ENCODE results near the gene ZNF837. TPM values are rescaled to one million over a fixed set of nuclear protein-coding genes. Genes with fewer than 3 reads are reported as not detected.

Gene ZNF837
- total and polyA plus RNA-seq, 4 donors = 1.7 to 3.2 (median 2.7) TPM

DNA sequence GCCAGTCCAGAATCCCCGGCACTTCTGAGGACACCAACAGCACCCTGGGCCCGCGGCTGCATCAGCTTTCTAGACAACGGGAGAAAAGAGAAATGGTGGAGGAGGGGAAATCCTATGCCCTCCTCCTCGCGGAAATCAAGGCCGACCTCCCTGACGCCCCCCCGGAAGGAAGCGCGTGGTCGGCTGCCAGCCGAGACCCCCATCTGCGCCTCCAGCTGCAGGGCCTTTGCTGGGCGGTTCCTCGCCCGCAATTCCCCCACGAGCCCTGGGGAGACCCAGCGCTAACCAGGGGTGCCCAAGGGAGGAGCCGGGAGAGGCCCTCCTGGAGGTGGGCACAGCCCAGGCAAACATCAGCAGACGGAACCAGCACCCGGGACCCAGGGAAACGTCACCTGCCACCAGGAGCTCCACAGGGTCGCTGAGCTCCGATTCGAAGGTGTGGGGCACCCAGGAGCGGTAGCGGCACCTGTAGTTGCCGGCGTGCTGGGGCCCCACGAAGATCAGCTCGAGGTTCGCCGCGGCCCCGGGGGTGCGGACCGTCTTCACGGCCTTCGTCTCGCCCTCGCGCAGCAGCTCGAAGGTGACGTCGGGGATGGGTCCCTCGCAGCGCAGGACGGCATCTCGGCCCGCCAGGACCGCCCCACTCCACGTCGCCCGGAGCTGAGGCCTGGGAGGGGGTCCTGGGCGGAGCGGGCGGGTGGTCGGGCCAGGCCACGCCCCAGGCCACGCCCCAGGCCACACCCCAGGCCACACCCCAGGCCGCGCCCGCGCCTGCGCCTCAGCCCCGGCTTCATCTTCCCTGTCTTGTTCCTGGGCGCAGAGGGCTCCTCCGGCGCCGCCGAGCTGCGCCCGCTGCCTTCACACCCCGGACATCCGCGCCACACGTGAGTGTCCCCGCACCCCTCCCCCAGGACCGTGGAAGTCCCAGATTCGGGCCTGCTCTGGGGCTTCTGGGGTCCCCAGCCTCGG lies 33.6 kb downstream of the ZNF837 start:
- Histone ChIP-seq H3K4me1 (ENCODE audit: control insufficient read depth in 5 of 5, insufficient read depth in 5 of 5, low read length in 5 of 5) (peaks cover 0 to 7% (median 2%) of the 10 kb centered on the region in 5 donors), H3K9me3 (ENCODE audit: control insufficient read depth in 4 of 4, insufficient read depth in 3 of 4, low read length in 3 of 4) (peaks cover 0 to 4% (median 0%) of the 10 kb centered on the region in 4 donors), H3K36me3 (ENCODE audit: control insufficient read depth in 4 of 4, insufficient read depth in 4 of 4, low read length in 4 of 4) (peaks cover 0 to 6% (median 0%) of the 10 kb centered on the region in 4 donors), H3K4me3 (peak overlapping the region; percentile 66), H3K27me3 (ENCODE audit: control insufficient read depth in 3 of 3, insufficient read depth in 3 of 3, low read length in 2 of 3) (peaks cover 0 to 47% (median 44%) of the 10 kb centered on the region in 3 donors), H3K9ac (ENCODE audit: insufficient read depth in 1 of 2, low read length in 2 of 2) (no peak overlapping the region), H3K27ac (ENCODE audit: low read depth in 1 of 2, low read length in 1 of 2) (peak overlapping the region in 1 of 2 donors; percentile 80)
- DNase-seq (peak; percentile 29 to 41 (median 35)), ATAC-seq (ENCODE audit: insufficient read depth, low FRiP score) (peak; percentile 94)
- 2% methylated on average over 67 to 82 of the region's 82 CpGs for WGBS, 2 donors
- TF ChIP-seq, protein P1, sequence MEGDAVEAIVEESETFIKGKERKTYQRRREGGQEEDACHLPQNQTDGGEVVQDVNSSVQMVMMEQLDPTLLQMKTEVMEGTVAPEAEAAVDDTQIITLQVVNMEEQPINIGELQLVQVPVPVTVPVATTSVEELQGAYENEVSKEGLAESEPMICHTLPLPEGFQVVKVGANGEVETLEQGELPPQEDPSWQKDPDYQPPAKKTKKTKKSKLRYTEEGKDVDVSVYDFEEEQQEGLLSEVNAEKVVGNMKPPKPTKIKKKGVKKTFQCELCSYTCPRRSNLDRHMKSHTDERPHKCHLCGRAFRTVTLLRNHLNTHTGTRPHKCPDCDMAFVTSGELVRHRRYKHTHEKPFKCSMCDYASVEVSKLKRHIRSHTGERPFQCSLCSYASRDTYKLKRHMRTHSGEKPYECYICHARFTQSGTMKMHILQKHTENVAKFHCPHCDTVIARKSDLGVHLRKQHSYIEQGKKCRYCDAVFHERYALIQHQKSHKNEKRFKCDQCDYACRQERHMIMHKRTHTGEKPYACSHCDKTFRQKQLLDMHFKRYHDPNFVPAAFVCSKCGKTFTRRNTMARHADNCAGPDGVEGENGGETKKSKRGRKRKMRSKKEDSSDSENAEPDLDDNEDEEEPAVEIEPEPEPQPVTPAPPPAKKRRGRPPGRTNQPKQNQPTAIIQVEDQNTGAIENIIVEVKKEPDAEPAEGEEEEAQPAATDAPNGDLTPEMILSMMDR (IDR thresholded peaks at IDR 0.05; ENCODE audit: control extremely low read depth, extremely low read depth) = no peak

DNA sequence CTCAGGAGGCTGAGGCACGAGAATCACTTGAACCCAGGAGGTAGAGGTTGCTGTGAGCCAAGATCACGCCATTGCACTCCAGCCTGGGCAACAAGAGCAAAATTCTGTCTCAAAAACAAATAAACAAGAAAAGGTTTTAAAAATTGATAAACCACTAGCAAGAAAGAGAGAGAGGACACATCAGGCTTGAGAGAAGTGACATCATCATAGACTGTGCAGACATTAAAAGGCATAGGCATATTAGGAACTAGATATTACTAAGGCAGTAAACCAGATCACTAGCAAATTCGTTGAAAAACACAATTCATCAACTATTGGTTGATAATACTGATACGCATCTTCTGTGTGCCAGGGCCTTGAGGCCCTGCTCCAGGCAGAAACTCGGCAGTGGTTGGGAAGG lies 35.3 kb downstream of the ZNF837 start:
- Histone ChIP-seq H3K4me3 (no peak overlapping the region), H3K27me3 (ENCODE audit: control insufficient read depth in 3 of 3, insufficient read depth in 3 of 3, low read length in 2 of 3) (peaks cover 0 to 38% (median 35%) of the 10 kb centered on the region in 3 donors), H3K9me3 (ENCODE audit: control insufficient read depth in 4 of 4, insufficient read depth in 3 of 4, low read length in 3 of 4) (peaks cover 0 to 4% (median 0%) of the 10 kb centered on the region in 4 donors), H3K27ac (ENCODE audit: low read depth in 1 of 2, low read length in 1 of 2) (no peak overlapping the region), H3K9ac (ENCODE audit: insufficient read depth in 1 of 2, low read length in 2 of 2) (no peak overlapping the region), H3K36me3 (ENCODE audit: control insufficient read depth in 4 of 4, insufficient read depth in 4 of 4, low read length in 4 of 4) (peaks cover 0 to 6% (median 2%) of the 10 kb centered on the region in 4 donors), H3K4me1 (ENCODE audit: control insufficient read depth in 5 of 5, insufficient read depth in 5 of 5, low read length in 5 of 5) (peaks cover 0 to 5% (median 2%) of the 10 kb centered on the region in 5 donors)
- DNase-seq (no peak), ATAC-seq (ENCODE audit: insufficient read depth, low FRiP score) (no peak)
- 81 to 87% methylated on average over 5 of the region's 5 CpGs for WGBS, 2 donors
- TF ChIP-seq, protein P1 (IDR thresholded peaks at IDR 0.05; ENCODE audit: control extremely low read depth, extremely low read depth) = no peak

DNA sequence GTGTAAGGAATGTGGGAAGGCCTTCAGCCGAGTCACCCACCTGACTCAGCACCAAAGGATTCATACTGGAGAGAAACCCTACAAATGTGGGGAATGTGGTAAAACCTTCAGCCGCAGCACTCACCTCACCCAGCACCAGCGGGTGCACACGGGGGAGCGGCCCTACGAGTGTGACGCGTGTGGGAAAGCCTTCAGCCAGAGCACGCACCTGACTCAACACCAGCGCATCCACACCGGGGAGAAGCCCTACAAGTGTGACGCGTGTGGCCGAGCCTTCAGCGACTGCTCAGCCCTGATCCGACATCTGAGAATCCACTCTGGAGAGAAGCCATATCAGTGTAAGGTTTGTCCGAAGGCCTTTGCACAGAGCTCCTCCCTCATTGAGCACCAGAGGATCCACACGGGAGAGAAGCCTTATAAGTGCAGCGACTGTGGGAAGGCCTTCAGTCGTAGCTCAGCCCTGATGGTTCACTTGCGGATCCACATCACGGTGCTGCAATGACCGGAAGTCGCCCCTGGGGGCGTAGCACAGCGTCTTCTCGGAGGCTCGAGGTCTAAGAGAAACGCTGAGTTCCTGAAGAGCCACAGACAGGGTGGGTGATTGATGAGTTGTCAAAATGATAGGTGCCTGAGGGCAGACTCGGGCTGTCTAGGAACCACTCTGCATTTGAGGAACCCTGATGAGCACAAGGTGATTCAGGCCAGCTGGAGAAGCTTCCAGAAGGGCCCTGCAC lies 41.8 kb downstream of the ZNF837 start:
- Histone ChIP-seq H3K27ac (ENCODE audit: low read depth in 1 of 2, low read length in 1 of 2) (no peak overlapping the region), H3K4me1 (ENCODE audit: control insufficient read depth in 5 of 5, insufficient read depth in 5 of 5, low read length in 5 of 5) (peaks cover 0 to 1% (median 0%) of the 10 kb centered on the region in 5 donors), H3K9me3 (ENCODE audit: control insufficient read depth in 4 of 4, insufficient read depth in 3 of 4, low read length in 3 of 4) (peaks cover 0 to 10% (median 0%) of the 10 kb centered on the region in 4 donors), H3K9ac (ENCODE audit: insufficient read depth in 1 of 2, low read length in 2 of 2) (no peak overlapping the region), H3K4me3 (no peak overlapping the region), H3K27me3 (ENCODE audit: control insufficient read depth in 3 of 3, insufficient read depth in 3 of 3, low read length in 2 of 3) (no peaks in the 10 kb centered on the region), H3K36me3 (ENCODE audit: control insufficient read depth in 4 of 4, insufficient read depth in 4 of 4, low read length in 4 of 4) (peaks cover 0 to 38% (median 23%) of the 10 kb centered on the region in 4 donors)
- DNase-seq (no peak), ATAC-seq (ENCODE audit: insufficient read depth, low FRiP score) (no peak)
- TF ChIP-seq, protein P1 (IDR thresholded peaks at IDR 0.05; ENCODE audit: control extremely low read depth, extremely low read depth) = no peak
- 83 to 85% methylated on average over 30 of the region's 30 CpGs for WGBS, 2 donors
